Panc1 (cell line): Measurements from ENCODE around the gene PCDHGB7. TPM values are rescaled to one million over a fixed set of nuclear protein-coding genes. Genes with fewer than 3 reads are reported as not detected.
"Not testable (repeated sequence)": the region's sequence is repeated elsewhere in the genome, so short reads cannot be mapped to it uniquely, and the experiment has no call there.

ENCODE experiments used
- ATAC-seq: fragments of 200-7000 bp; cut with Tn5 transposase; 2 replicates; pipeline ENCODE4 v1.9.1; 2020; ENCODE audit warnings: mild to moderate bottlenecking, moderate library complexity
- Bru-seq: library from RNA; stranded (reverse); fragments of 400-500 nt; gene quantifications from one replicate; lab custom pipeline; 2021; lab: Mats Ljungman, UMichigan
- BruChase-seq, 2 experiments: library from RNA; stranded (reverse); fragments of 400-500 nt; gene quantifications; one replicate each; lab custom pipeline; 2021; lab: Mats Ljungman, UMichigan
- BruUV-seq: library from RNA; stranded (reverse); fragments of 400-500 nt; replicated peaks from 2 replicates; lab custom pipeline; 2021; lab: Mats Ljungman, UMichigan
- CTCF ChIA-PET: fragments of 300-600 bp; sonication (Branson Sonifier 250); formaldehyde crosslinking; loops from one replicate; lab custom pipeline; 2022; ENCODE audit warnings: antibody characterized with exemption; lab: Charles Lee
- POLR2A ChIA-PET: fragments of 300-600 bp; sonication (Branson Sonifier 250); formaldehyde crosslinking; loops from one replicate; lab custom pipeline; 2022; ENCODE audit warnings: antibody characterized with exemption; lab: Charles Lee
- DNase-seq: peaks from one replicate; pipeline ENCODE4 v3.0.0-alpha.2; 2010; ENCODE audit warnings: low read depth, low spot score
- H3K27ac ChIP-seq: 2 replicates; pipeline ENCODE4 v1.5.1; 2011; ENCODE audit warnings: mild to moderate bottlenecking, low read length, inconsistent platforms
- H3K27me3 ChIP-seq: fragments of 200-500 bp; sonication (Bioruptor generic); 2 replicates; pipeline ENCODE4 v1.6.0; 2014; ENCODE audit warnings: low read length, inconsistent platforms; ENCODE audit not compliant: control insufficient read depth, insufficient read depth
- H3K36me3 ChIP-seq: fragments of 200-500 bp; sonication (Bioruptor generic); 2 replicates; pipeline ENCODE4 v1.5.1; 2014; ENCODE audit warnings: inconsistent platforms, mild to moderate bottlenecking, low read length, moderate library complexity; ENCODE audit not compliant: control insufficient read depth, insufficient read depth
- H3K4me1 ChIP-seq: 2 replicates; pipeline ENCODE4 v1.5.1; 2011; ENCODE audit warnings: inconsistent platforms, mild to moderate bottlenecking, low read length, moderate library complexity; ENCODE audit not compliant: control insufficient read depth, insufficient read depth
- H3K4me3 ChIP-seq, 2 experiments: 2 replicates each; pipeline ENCODE4 v1.5.1; 2011 to 2012; ENCODE audit warnings: low read depth in 2 of 2, low read length in 2 of 2, mild to moderate bottlenecking in 2 of 2, inconsistent platforms in 1 of 2, moderate library complexity in 1 of 2
- H3K9me3 ChIP-seq: fragments of 200-500 bp; sonication (Bioruptor generic); 2 replicates; pipeline ENCODE4 v1.5.1; 2014; ENCODE audit warnings: low read depth, mild to moderate bottlenecking, inconsistent platforms, low read length, moderate library complexity; ENCODE audit not compliant: control insufficient read depth, insufficient read depth
- POLR2AphosphoS5 ChIP-seq: IDR thresholded peaks from 2 replicates; pipeline ENCODE4 v1.6.1; 2012; ENCODE audit warnings: mild to moderate bottlenecking, low read depth, low read length, moderate library complexity
- SIN3A ChIP-seq: IDR thresholded peaks from 2 replicates; pipeline ENCODE4 v1.6.1; 2012; ENCODE audit warnings: low read depth, mild to moderate bottlenecking, low read length, moderate library complexity, borderline replicate concordance; ENCODE audit not compliant: insufficient read depth
- TCF7L2 ChIP-seq: IDR thresholded peaks from 2 replicates; pipeline ENCODE4 v1.6.1; 2011; ENCODE audit warnings: mild to moderate bottlenecking, low read depth, low read length, inconsistent platforms
- in situ Hi-C: cut with HindIII; loops from 2 replicates; pipeline ENCODE4 v1.10.0; 2016; ENCODE audit warnings: low sequenced_read_pairs, low pct_unique_long_range_greater_than_20kb
- intact Hi-C: fragments of 100-400 bp; cut with micrococcal nuclease; formaldehyde crosslinking; loops from one replicate; pipeline ENCODE4 v1.10.0; 2022; ENCODE audit not compliant: unreplicated experiment
- long read RNA-seq: library from polyadenylated mRNA; unstranded; transcript quantifications from one replicate; pipeline ENCODE4 v2.0.0, GENCODE V29; 2021; ENCODE audit not compliant: unreplicated experiment
- polyA plus RNA-seq: library from polyadenylated mRNA; unstranded; fragments of >200 nt; gene quantifications from one replicate; pipeline ENCODE4 v1.2.1, GENCODE V29; 2012; ENCODE audit warnings: missing spikeins; ENCODE audit not compliant: insufficient read length
- total RNA-seq: library from RNA; stranded (reverse); gene quantifications from one replicate; pipeline ENCODE4 v1.2.1, GENCODE V29; 2021; ENCODE audit not compliant: unreplicated experiment
- TF ChIP-seq, protein P1 (sequence below): fragments of 450-650 bp; IDR thresholded peaks from 2 replicates; pipeline ENCODE4 v1.5.1; 2017; ENCODE audit warnings: mild to moderate bottlenecking
- TF ChIP-seq, protein P2 (sequence below), 2 experiments: IDR thresholded peaks; 2 replicates each; pipeline ENCODE4 v1.6.1; 2011 to 2012; ENCODE audit warnings: low read depth in 2 of 2, control low read depth in 1 of 2, low read length in 1 of 2, mild to moderate bottlenecking in 1 of 2, moderate library complexity in 1 of 2; ENCODE audit not compliant: insufficient read depth in 1 of 2

PCDHGB7 gene
- 6.7 TPM for total RNA-seq
- polyA plus RNA-seq = 7.7 TPM
- Bru-seq, nascent RNA = percentile 52 among the genes with signal in this experiment
- BruChase-seq, experiment 1, labeled RNA remaining after a 2-hour chase = percentile 71 among the genes with signal in this experiment
- percentile 86 among the genes with signal in this experiment for BruChase-seq, experiment 2, labeled RNA remaining after a 6-hour chase
- long read RNA-seq, full-length matches to known transcripts = 4 of 4 reads
- long read RNA-seq, partial matches to known transcripts = 0 of 4 reads
- long read RNA-seq, other reads (novel, unspliced or antisense) = 0 of 4 reads

DNA sequence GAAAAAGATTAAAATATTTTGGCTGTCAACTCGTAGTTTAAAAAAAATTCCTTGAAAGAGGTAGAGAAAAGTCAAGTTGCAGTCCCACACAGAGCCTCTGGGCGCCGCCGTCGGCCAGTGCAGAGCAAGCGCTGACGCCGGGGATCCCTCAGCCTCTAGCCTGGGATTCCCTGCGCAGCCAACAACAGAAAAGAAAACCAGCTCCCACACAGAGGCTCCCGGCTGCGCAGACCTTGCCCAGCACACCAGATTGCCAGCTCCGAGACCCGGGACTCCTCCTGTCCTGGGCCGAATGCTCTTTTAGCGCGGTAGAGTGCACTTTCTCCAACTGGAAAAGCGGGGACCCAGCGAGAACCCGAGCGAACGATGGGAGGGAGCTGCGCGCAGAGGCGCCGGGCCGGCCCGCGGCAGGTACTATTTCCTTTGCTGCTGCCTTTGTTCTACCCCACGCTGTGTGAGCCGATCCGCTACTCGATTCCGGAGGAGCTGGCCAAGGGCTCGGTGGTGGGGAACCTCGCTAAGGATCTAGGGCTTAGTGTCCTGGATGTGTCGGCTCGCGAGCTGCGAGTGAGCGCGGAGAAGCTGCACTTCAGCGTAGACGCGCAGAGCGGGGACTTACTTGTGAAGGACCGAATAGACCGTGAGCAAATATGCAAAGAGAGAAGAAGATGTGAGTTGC lies at the start of gene PCDHGB7:
TSS of gene PCDHGB7 (plus strand) at position 184 of the 679 bp plus-strand sequence. CDS start at position 367, 183 bp downstream.
- TF ChIP-seq, protein P1, sequence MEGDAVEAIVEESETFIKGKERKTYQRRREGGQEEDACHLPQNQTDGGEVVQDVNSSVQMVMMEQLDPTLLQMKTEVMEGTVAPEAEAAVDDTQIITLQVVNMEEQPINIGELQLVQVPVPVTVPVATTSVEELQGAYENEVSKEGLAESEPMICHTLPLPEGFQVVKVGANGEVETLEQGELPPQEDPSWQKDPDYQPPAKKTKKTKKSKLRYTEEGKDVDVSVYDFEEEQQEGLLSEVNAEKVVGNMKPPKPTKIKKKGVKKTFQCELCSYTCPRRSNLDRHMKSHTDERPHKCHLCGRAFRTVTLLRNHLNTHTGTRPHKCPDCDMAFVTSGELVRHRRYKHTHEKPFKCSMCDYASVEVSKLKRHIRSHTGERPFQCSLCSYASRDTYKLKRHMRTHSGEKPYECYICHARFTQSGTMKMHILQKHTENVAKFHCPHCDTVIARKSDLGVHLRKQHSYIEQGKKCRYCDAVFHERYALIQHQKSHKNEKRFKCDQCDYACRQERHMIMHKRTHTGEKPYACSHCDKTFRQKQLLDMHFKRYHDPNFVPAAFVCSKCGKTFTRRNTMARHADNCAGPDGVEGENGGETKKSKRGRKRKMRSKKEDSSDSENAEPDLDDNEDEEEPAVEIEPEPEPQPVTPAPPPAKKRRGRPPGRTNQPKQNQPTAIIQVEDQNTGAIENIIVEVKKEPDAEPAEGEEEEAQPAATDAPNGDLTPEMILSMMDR = peak; percentile 99
- TF ChIP-seq TCF7L2 = peak; percentile 18; the same call in 1 of the 2 replicates
- ChIA-PET POLR2A (interaction anchor here (0.5 kb wide), 1 partner anchor 145 kb away, joined by 3 read pairs; no protein-coding TSS in a partner anchor), CTCF (interaction anchor here (0.6 to 2.2 kb wide), 22 partner anchors 13 to 323 kb away, joined by 3 to 17 read pairs (median 4); partner anchors contain the start of genes PCDHB14, PCDHB2, PCDHGA1 and PCDHGA12)
- H3K4me1 ChIP-seq, H3K9me3 ChIP-seq, BruUV-seq, H3K27ac ChIP-seq, in situ Hi-C loops, H3K36me3 ChIP-seq, H3K27me3 ChIP-seq: not testable (repeated sequence)
- intact Hi-C loops = loop anchor here (1.0 to 10.0 kb wide), 2 partner anchors 53 to 107 kb away; partner anchors contain the start of gene PCDHGA5
- ATAC-seq (peak; percentile 99), DNase-seq (peak; percentile 57)
- peak within 1 kb of the TSS; percentile 56 to 64 for H3K4me3 ChIP-seq

DNA sequence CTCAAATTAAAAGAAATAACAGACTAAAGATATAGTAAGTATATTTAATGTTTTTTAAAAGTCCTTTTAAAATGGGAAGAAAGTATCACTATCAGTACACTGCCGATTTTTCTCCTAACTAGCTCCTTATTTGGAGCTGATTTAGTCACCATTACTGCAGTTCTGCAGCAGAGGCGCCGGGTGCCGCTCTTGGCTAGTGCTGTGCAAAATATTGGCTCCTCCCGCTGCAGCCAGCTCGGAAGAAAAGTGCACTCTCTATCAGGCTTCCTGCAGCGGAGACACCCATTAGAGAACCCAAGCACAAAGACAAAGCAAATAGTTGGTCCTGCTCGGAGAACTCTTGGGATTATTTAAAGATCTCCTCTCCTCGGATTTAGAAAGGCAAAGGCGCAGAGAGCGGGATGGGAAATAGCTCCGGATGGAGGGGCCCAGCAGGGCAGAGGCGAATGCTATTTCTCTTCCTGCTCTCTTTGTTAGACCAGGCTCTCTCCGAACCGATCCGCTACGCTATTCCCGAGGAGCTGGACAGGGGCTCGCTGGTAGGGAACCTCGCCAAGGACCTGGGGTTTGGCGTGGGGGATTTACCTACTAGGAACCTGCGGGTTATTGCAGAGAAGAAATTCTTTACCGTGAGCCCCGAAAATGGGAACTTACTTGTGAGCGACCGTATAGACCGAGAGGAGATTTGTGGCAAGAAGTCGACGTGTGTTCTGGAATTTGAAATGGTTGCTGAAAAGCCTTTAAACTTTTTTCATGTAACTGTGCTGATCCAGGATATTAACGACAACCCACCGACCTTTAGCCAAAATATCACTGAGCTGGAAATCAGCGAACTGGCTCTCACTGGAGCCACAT lies 47.3 kb upstream of the PCDHGB7 start, which contains the start of gene PCDHGB3:
TSS of gene PCDHGB3 (plus strand) at position 249 of the 855 bp plus-strand sequence. CDS start at position 402, 153 bp downstream.
- ATAC-seq = no peak
- Histone ChIP-seq H3K36me3 (no peaks in the 10 kb centered on the region), H3K4me3 (no peak within 1 kb of the TSS), H3K27ac (no peak within 1 kb of the TSS), H3K4me1 (no peaks in the 10 kb centered on the region), H3K9me3 (peaks cover 7% of the 10 kb centered on the region; the same call in 1 of the 2 replicates), H3K27me3 (no peaks in the 10 kb centered on the region)
- no peak for DNase-seq
- ChIA-PET POLR2A (no interaction called here), CTCF (interaction anchor here (0.7 kb wide), 1 partner anchor 147 kb away, joined by 3 read pairs; the partner anchor contains the start of gene PCDHB14)
- intact Hi-C loops (loop anchor here (10.0 kb wide), 1 partner anchor 45 kb away; the partner anchor contains the start of genes PCDHGA10 and PCDHGB7), in situ Hi-C loops (no loop called here)
- BruUV-seq = no TSS peak
- TF ChIP-seq TCF7L2 (no peak), POLR2AphosphoS5 (no peak), SIN3A (no peak)
- TF ChIP-seq, protein P1 = no peak
- TF ChIP-seq, protein P2, sequence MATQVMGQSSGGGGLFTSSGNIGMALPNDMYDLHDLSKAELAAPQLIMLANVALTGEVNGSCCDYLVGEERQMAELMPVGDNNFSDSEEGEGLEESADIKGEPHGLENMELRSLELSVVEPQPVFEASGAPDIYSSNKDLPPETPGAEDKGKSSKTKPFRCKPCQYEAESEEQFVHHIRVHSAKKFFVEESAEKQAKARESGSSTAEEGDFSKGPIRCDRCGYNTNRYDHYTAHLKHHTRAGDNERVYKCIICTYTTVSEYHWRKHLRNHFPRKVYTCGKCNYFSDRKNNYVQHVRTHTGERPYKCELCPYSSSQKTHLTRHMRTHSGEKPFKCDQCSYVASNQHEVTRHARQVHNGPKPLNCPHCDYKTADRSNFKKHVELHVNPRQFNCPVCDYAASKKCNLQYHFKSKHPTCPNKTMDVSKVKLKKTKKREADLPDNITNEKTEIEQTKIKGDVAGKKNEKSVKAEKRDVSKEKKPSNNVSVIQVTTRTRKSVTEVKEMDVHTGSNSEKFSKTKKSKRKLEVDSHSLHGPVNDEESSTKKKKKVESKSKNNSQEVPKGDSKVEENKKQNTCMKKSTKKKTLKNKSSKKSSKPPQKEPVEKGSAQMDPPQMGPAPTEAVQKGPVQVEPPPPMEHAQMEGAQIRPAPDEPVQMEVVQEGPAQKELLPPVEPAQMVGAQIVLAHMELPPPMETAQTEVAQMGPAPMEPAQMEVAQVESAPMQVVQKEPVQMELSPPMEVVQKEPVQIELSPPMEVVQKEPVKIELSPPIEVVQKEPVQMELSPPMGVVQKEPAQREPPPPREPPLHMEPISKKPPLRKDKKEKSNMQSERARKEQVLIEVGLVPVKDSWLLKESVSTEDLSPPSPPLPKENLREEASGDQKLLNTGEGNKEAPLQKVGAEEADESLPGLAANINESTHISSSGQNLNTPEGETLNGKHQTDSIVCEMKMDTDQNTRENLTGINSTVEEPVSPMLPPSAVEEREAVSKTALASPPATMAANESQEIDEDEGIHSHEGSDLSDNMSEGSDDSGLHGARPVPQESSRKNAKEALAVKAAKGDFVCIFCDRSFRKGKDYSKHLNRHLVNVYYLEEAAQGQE (IDR thresholded peaks at IDR 0.05; ENCODE audit: insufficient read depth in 1 of 2, low read depth in 2 of 2, low read length in 1 of 2) = no peak
